HS-5 (cell line): Measurements from ENCODE around the gene PCSK5.
"Not testable (repeated sequence)": the region's sequence is repeated elsewhere in the genome, so short reads cannot be mapped to it uniquely, and the experiment has no call there.

Experiments used
- DNase-seq: peaks from one replicate; pipeline ENCODE4 v3.0.0-alpha.2; 2012; ENCODE audit warnings: low read depth

Gene PCSK5

GRCh38 chr9:76007935-76008334 is 117.5 kb downstream of the PCSK5 start:
- no peak for DNase-seq

- no peak for DNase-seq
These were observed 123.3 kb downstream of the PCSK5 start for GRCh38 chr9:76013809-76014208.

- DNase-seq = no peak
These were observed 127.8 kb downstream of the PCSK5 start for GRCh38 chr9:76018235-76018634.

- DNase-seq = no peak
These were observed 128.3 kb downstream of the PCSK5 start for GRCh38 chr9:76018761-76019160.

- no peak for DNase-seq
These were observed 130.2 kb downstream of the PCSK5 start for GRCh38 chr9:76020652-76021051.

- no peak for DNase-seq
These were observed 131.8 kb downstream of the PCSK5 start for GRCh38 chr9:76022317-76022716.

- DNase-seq = no peak
These were observed 133.3 kb downstream of the PCSK5 start for GRCh38 chr9:76023715-76024195.

GRCh38 chr9:76025286-76025685 is 134.8 kb downstream of the PCSK5 start:
- DNase-seq = no peak

- no peak for DNase-seq
These were observed 136.3 kb downstream of the PCSK5 start for GRCh38 chr9:76026796-76027195.

GRCh38 chr9:76027416-76027815 is 136.9 kb downstream of the PCSK5 start:
- no peak for DNase-seq

- DNase-seq = no peak
These were observed 137.4 kb downstream of the PCSK5 start for GRCh38 chr9:76027861-76028260.

GRCh38 chr9:76032038-76032796 is 141.7 kb downstream of the PCSK5 start:
- DNase-seq = no peak

- no peak for DNase-seq
These were observed 142.4 kb downstream of the PCSK5 start for GRCh38 chr9:76032797-76033373.

GRCh38 chr9:76034049-76034448 is 143.6 kb downstream of the PCSK5 start:
- DNase-seq = no peak

- DNase-seq = no peak
These were observed 146.3 kb downstream of the PCSK5 start for GRCh38 chr9:76036762-76037161.

- DNase-seq = no peak
These were observed 147.2 kb downstream of the PCSK5 start for GRCh38 chr9:76037587-76038225.

- no peak for DNase-seq
These were observed 148.0 kb downstream of the PCSK5 start for GRCh38 chr9:76038431-76038830.

- DNase-seq = no peak
These were observed 153.9 kb downstream of the PCSK5 start for GRCh38 chr9:76044266-76044819.

GRCh38 chr9:76045221-76045620 is 154.7 kb downstream of the PCSK5 start:
- no peak for DNase-seq

- no peak for DNase-seq
These were observed 158.9 kb downstream of the PCSK5 start for GRCh38 chr9:76049341-76049740.

GRCh38 chr9:76067696-76068095 is 177.2 kb downstream of the PCSK5 start:
- DNase-seq = no peak

- no peak for DNase-seq
These were observed 187.1 kb downstream of the PCSK5 start for GRCh38 chr9:76077537-76077936.

GRCh38 chr9:76081281-76081680 is 190.8 kb downstream of the PCSK5 start:
- not testable (repeated sequence) for DNase-seq
